T-helper 2 cell (primary cell): ENCODE results near the gene CFAP53.
"Not testable (repeated sequence)": the region's sequence is repeated elsewhere in the genome, so short reads cannot be mapped to it uniquely, and the experiment has no call there.

Experiments
- DNase-seq, 5 experiments: peaks; one replicate each; pipeline versions ENCODE4 v3.0.0 to v3.0.0-alpha.2; 2012 to 2022

Gene CFAP53

GRCh38 chr18:50268022-50268747 lies 1.9 kb upstream of the CFAP53 start:
- DNase-seq = peak; percentile 54 to 73 (median 64)

GRCh38 chr18:50262977-50263376 lies 3.3 kb downstream of the CFAP53 start:
- no peak for DNase-seq

GRCh38 chr18:50250935-50251334 lies 15.4 kb downstream of the CFAP53 start:
- no peak for DNase-seq

- DNase-seq = no peak
These were observed 16.7 kb downstream of the CFAP53 start for GRCh38 chr18:50249576-50249975.

- DNase-seq = no peak
These were observed 18.7 kb downstream of the CFAP53 start for GRCh38 chr18:50247561-50247960.

- not testable (repeated sequence) for DNase-seq
These were observed 24.5 kb downstream of the CFAP53 start for GRCh38 chr18:50241768-50242167.

- no peak for DNase-seq
These were observed 26.2 kb downstream of the CFAP53 start for GRCh38 chr18:50240080-50240563.

GRCh38 chr18:50232419-50232818 lies 33.9 kb downstream of the CFAP53 start:
- DNase-seq = no peak

GRCh38 chr18:50231621-50232020 lies 34.7 kb downstream of the CFAP53 start:
- DNase-seq = no peak

- not testable (repeated sequence) for DNase-seq
These were observed 46.0 kb downstream of the CFAP53 start for GRCh38 chr18:50220249-50220648.

- peak in 2 of 5 experiments; percentile 15 to 41 for DNase-seq
These were observed 47.7 kb downstream of the CFAP53 start for GRCh38 chr18:50218432-50219197.

GRCh38 chr18:50209311-50209710 lies 57.0 kb downstream of the CFAP53 start:
- no peak for DNase-seq

GRCh38 chr18:50207722-50208121 lies 58.6 kb downstream of the CFAP53 start:
- no peak for DNase-seq

- peak in 1 of 5 experiments; percentile 8 for DNase-seq
These were observed 62.3 kb downstream of the CFAP53 start for GRCh38 chr18:50203801-50204604.

- DNase-seq = no peak
These were observed 64.7 kb downstream of the CFAP53 start for GRCh38 chr18:50201476-50202018.

- DNase-seq = no peak
These were observed 66.4 kb downstream of the CFAP53 start for GRCh38 chr18:50199921-50200320.

- no peak for DNase-seq
These were observed 66.9 kb downstream of the CFAP53 start for GRCh38 chr18:50199346-50199855.

GRCh38 chr18:50196261-50196660 lies 70.0 kb downstream of the CFAP53 start:
- DNase-seq = no peak

GRCh38 chr18:50195689-50196088 lies 70.6 kb downstream of the CFAP53 start:
- no peak for DNase-seq

GRCh38 chr18:50194631-50195532 lies 71.4 kb downstream of the CFAP53 start, which contains the start of gene MYO5B:
Gene MYO5B, minus strand, starts transcription at chr18:50195147. Its CDS starts 354 bp downstream, at chr18:50194793.
- DNase-seq = peak in 4 of 5 experiments; percentile 9 to 48 (median 24)
